Inferior parietal cortex (tissue), 1 donor: ENCODE results near the gene COQ10B.
"Not testable (repeated sequence)": the region's sequence is repeated elsewhere in the genome, so short reads cannot be mapped to it uniquely, and the experiment has no call there.

Experiments used
- DNase-seq: peaks from one replicate; pipeline ENCODE4 v3.0.0-alpha.2; 2016; ENCODE audit errors: extremely low spot score

Gene COQ10B

GRCh38 chr2:197453123-197453913 lies at the start of gene COQ10B:
Gene COQ10B, plus strand, starts transcription at chr2:197453552. Its CDS starts 9 bp downstream, at chr2:197453561.
- peak; percentile 99 for DNase-seq

DNA sequence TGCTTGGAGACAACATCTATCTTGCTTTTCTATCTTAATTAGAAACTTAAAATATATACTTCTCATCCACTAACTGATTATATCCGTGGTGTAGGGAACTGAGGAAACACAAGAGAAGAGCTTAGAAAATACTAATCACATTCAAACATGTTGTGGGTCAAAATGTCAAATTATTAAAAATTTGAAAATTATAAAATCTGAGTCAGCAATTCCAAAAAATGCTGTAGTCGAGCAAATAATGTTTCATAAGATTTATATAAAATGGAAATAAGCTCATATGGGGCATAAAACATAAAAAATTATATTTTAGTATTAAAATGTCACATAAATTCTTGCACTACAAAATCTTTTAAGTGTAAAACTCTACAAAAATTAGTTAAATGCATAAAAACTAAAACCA lies 47.8 kb upstream of the COQ10B start:
- DNase-seq = no peak

DNA sequence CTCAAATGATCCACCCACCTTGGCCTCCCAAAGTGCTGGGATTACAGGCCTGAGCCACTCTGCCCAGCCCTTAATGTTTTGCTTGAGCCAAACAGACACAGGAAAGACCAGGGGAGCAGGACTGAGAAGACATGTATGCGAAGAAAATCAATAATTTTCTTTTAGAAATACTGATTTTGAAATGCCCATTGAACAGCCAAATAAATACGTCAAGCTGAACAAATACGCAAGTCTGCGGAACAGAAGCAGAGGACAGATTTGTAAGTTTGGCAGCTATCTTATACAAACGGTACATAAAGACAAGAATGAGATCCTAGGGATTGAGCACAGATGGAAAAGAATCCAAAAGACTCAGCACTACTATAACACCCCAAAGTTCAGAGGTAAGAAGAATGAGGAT lies 39.3 kb upstream of the COQ10B start:
- no peak for DNase-seq

DNA sequence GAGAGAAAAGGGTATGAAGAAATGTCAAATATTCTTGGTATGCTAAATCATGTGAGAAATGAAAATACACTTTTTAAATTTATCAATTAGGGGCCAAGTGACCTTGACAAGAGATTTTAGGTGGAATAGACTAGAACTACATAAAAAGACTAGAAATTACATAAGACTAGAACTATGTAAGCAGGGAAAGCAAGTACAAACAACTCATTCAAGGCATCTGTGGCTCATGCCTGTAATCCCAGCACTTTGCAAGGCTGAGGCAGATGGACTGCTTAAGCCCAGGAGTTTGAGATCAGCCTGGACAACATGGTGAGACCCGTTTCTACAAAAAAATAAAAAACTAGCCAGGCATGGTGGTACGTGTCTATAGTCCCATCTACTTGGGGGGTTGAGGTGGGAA lies 38.8 kb upstream of the COQ10B start:
- DNase-seq = no peak

GRCh38 chr2:197416268-197416667 lies 37.1 kb upstream of the COQ10B start:
- DNase-seq = no peak

GRCh38 chr2:197419438-197419837 lies 33.9 kb upstream of the COQ10B start:
- no peak for DNase-seq

DNA sequence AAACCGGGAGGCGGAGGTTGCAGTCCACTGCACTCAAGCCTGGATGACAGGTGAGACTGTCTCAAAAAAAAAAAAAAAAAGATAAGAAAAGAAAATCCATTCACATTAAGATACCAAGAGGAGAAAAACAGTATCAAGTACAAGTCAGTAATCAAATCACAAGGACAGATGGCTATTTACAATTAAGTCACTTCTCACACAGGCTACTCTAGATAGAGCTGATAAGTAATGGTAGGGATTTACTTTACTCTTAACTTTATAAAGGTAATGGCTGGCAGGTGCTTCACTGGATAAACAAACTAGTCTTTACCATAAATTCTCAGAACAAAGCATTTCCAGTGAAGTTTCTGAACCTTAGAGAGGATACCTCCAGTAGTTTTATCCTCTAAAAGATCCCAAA lies 30.0 kb upstream of the COQ10B start:
- DNase-seq = no peak

DNA sequence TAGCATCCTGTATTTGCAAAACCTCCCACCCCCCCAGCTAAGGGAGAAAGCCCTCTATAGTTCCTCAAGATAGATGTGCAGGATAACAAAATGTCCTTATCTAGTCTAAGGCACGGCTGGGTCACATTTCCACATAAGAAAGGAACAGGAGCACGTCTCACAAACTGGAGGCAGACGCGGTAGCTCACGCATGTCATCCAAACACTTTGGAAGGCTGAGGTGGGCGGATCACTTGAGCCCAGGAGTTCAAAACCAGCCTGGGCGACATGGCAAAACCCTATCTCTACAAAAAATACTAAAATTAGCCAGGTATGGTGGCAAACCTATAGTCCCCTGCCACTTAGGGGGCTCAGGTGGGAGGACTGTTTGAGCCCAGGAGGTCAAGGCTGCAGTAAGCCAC lies 27.8 kb upstream of the COQ10B start:
- DNase-seq = no peak

DNA sequence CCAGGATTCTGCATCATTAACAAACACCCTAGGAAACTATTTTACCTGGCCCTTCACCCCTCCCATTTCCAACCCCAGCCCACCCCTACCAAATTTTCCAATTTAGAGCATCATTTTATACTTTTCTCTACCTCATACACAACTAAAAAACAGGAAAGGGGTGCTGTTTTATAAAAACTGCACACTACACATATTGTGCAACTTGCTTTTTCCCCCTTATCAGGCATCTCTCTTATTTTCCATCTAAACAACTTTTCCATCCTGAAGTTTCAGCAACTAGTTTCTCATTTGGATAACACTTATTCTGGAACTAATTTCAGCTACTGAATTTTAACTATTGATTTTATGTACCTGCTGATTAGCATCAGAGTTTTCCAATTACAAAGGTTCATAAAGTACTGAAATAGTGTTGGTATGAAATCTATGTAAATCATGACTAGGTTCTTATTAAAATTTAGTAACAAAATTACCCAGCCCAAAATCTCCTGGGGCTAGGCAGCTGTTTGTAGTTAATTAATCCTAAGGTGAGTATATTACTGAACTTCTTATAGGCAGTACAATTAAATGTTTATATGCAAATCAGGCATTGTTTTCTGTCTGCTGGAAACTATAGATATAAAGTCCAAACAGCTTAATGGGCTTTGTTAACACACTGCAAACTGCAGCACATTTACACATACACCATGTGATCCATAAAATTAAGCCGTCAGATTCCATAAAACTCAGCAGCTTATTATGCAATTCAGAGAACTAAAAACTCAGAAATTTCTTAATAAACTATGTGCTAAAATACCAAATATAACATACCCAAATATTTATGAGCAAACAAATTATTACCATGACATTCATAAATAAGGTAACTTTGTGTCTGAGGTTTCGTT lies 26.4 kb upstream of the COQ10B start:
- no peak for DNase-seq

DNA sequence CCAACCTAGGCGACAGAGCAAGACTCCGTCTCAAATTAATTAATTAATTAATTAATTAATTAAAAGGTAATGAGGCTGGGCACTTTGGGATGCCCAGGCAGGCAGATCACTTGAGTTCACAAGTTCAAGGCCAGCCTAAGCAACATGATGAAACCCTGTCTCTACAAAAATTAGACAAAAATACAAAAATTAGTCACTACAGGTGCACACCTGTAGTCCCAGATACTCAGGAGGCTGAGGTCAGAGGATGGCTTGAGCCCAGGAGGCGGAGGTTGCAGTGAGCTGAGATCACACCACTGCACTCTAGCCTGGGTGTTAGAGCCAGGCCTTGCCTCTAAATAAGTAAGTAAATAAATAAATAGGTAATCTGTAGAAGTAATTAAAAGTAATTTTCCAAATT lies 25.4 kb upstream of the COQ10B start:
- DNase-seq = no peak

- DNase-seq = no peak
Measured at GRCh38 chr2:197431858-197432257, 21.5 kb upstream of the COQ10B start.

DNA sequence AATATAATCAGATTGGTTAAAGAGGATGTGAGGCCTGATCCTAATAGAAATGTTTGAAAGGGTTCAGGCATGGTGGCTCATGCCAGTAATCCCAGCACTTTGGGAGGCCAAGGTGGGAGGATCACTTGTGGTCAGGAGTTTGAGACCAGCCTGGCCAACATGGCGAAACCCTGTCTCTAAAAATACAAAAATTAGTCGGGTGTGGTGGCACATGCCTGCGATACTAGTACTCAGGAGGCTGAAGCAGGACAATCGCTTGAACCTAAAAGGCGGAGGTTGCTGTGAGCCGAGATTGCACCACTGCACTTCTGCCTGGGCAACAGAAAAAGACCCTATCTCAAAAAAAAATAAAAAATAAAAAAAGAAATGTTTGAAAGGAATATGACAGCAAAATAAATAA lies 20.8 kb upstream of the COQ10B start:
- not testable (repeated sequence) for DNase-seq

DNA sequence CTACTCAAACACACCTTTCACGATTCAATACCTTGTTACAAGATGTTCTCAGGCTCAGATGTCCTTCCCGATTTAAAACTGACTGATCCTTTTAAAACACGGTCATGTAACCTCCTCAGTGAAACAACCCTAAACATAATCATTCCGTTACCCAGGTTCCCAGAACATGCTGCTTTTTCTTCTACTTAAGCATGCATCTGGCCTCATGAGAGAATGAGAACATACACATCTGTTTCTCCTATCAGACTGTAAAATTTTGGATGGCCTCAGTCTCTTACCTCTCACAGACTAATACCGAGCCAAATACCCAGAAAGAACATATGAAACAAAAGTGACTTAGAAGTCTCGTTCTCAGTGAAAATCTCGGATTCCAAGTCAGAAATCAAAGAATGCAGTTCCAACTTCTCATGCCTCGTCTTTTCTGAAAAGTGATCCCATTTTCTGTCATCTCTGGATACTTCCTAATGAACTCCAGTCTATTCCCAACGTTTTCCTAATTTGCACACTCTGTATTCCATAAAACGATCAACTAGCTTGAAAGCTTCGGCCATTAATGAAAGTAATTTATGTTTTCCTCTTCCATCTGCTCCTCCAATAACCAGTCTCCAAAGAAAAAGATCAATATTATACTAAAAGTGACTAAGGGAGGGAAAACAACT lies 19.4 kb upstream of the COQ10B start:
- no peak for DNase-seq

GRCh38 chr2:197434541-197435513 lies 18.5 kb upstream of the COQ10B start, which contains the start of gene SF3B1:
Gene SF3B1, minus strand, starts transcription at chr2:197435028. Its CDS starts 29 bp downstream, at chr2:197434999.
- peak; percentile 98 for DNase-seq

DNA sequence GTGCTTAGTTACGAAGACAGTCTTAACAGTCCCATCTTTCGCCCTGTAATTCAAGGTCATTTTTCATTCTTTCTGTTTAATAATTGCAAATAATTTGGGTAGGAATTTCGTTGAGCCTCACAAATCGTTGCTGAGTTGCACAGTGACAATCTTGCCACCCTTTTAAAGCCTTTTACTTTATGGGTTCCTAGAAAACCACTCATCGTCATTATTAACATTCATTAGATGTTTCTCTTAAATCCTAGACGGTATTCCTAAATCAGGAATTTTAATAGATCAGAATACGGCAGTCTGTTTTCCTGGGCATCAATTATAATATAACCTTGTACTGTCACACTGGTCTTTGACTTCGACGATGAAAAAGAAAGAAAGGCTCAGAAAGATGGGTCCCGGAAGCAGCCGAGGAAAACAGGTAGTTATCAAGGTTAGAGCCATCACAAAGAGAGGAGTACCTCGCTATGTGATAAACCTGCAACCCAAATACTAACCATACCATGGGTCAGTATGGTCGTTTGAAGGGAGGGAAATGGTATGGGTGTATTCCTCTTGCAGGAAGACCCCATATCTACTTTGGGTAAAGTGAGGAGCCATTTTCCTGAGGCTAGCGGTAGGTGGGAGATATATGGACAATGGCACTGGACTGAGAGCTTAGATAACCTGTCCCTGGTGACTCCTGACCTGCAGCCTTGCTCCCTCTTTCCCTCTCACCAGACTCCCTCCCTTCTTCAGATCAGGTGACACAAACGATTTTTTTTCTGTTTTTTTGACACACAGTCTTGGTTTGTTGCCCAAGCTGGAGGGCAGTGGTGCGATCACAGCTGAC lies 17.5 kb upstream of the COQ10B start:
- no peak for DNase-seq

GRCh38 chr2:197437380-197437779 lies 16.0 kb upstream of the COQ10B start:
- no peak for DNase-seq

- no peak for DNase-seq
Measured at GRCh38 chr2:197442857-197443256, 10.5 kb upstream of the COQ10B start.

GRCh38 chr2:197445746-197446145 lies 7.6 kb upstream of the COQ10B start:
- no peak for DNase-seq

- DNase-seq = no peak
Measured at GRCh38 chr2:197446844-197447243, 6.5 kb upstream of the COQ10B start.

DNA sequence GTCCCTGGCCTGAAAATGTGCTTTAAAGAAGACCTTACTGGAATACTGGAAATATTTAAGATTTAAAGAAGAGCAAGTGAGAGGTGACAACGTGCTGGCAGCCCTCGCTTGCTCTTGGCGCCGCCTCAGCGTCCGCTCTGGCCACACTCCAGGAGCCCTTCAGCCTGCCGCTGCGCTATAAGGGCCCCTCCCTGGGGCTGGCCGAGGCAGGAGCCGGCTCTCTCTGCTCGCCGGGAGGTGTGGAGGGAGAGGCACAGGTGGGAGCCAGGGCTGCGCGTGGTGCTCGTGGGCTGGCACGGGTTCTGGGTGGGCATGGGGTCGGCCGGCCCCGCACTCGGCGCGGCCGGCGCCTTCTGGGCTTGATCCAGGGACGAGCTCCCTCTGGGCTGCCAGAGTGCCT lies 2.9 kb upstream of the COQ10B start:
- no peak for DNase-seq
